ENCODE data around the gene TFPI.

TFPI gene

DNA sequence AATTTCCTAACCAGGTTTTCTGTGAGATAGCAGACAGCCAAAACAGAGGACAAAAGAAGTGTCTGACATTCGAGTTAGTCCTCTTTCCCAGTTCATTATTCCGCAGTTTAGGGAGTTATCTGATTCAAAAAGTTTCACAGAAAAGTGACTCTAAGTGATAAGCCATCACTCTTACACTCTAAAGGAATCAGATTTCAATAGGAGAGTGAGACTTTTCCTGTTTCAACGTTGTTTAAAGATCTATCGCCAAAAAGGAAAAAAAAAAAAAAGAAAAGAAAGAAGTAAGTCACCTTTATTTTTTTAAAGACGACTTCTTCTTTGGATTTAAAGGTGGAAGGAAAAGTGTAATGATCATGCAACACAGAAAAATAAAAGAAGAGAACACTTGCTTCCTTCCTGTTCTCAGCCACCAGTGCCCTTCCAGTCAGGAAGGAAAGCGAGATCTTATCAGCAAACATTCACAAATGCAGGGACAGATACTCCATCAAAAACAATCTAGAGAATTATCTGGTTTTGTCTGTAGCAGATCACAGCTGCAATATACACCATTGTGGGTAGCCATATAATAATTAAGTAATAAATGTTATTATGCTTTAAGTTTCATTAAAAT, 49.8 kb downstream of the TFPI start:
- no peak for DNase-seq (ENCODE audit: low read depth, low spot score)

DNA sequence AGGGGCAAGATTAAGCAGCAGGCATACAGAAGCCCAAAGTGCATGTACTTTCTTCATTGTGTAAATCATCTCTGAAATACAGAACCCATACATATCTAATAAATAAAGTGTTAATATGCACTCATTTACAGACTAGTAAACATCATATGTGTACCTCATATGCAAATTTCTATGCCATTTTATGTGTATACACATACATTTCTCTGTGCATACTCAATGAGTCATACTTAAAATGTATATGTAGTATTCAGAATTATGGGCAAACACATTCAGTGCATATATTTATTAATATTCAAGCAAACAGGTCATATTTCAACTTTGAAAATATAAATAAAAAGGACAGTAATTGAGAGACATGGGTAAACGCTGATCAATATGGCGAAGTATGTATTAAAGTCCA, 50.5 kb downstream of the TFPI start:
- DNase-seq (ENCODE audit: low read depth, low spot score) = no peak

DNA sequence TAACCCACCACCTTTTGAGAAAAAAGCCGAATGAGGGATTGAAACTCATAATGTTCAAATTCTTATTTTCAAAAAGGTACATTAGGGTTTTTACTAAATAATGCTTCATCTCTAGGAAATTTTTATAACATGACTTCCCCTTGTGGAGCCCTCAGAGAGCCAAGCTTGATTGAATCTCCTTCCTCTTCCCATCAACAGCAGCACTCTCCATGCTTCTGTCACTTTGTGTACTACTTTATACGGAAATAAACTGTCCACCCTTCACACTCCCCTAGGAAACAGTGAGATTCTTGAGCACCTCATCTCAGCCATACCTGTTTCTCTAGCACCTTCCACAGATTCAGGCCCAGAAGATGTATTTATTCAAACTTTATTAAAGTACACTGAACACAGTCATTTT, 51.8 kb downstream of the TFPI start:
- DNase-seq (ENCODE audit: low read depth, low spot score) = no peak

DNA sequence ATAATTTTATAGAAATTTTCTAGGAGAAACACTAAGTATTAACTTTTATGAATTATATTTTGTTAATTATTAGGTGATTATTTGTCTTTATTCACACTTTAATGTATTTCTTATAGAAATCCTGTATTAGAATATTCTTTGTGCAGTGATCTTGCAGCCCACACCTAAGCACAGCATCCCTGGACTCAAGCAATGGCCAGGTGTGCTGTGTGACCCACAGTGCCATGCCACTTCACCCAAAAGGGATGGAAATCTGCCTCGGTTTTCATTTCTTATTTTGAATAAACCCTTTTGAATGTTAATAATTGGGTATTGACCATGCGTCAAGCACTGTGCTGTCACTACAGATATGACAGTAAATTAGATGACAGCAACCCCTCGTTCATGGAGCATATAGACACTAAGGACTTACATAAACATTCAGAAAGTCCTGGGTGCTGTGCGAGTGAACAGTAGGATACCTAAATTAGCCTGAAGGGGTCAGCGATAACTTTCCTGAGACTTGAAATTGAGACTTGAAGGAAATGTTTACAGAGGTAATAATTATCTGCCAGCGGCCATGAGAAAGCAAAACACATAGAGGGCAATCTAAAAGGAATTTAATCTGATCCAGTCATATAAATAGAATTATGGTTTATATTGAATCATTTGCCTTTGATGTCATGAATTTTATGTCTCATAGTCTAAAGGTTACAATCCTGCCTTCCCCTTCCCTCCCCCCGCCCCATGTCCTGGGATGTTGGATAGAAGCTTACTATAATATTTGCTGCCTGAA, 53.5 kb downstream of the TFPI start:
- DNase-seq (ENCODE audit: low read depth, low spot score) = peak; percentile 56

DNA sequence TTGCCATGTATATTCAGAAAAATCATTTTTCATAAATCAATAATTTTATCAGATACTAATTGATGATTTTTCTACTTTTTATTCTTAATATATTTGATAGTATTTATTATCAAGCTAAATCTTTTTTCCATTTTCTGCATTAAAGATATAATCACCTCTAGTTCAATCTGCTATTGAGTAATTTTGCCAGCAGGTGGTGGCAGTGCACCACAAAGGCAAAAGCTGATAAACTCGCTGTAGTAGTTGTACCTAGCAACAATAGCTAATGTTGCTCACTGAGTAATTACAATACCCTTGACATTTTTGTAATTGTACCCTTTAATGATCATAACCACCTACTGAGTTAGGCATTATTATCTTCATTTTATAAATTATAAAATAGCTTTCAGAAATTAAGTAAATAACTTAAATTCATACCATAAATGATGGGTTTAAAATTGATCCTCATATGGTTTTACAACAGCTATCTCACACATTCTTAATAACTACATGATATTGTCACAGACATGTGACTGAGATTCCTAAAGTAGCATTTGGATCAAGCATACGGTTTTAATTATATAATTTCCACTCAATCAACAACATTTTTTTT, 54.2 kb downstream of the TFPI start:
- peak; percentile 72 for DNase-seq (ENCODE audit: low read depth, low spot score)

DNA sequence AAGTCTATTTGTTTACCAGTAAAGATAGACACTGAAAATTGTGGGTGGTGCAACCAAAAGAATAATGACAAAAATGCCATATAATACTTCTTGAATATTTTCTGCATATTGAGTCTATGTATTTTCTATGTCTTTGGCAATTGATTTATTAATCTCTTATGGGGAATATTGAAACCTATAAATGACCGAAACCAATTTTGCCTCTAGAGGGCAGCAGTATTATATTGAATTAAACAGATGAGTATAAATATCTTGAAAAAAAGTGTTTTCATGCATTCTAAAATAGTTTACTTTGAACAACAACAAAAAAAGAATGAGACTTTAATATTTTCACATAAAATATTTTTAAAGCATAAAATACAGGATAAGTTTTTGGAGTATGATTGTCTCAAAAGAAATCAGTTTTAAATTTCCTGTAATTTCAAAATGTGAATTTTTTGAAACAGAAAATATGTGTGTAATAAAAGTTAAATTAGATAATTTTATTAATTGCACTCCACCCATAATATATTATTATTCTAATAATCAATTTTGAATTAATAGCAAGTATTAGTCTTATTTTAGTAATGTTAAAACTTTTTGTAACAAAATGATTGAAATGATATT, 56.3 kb downstream of the TFPI start:
- DNase-seq (ENCODE audit: low read depth, low spot score) = no peak

DNA sequence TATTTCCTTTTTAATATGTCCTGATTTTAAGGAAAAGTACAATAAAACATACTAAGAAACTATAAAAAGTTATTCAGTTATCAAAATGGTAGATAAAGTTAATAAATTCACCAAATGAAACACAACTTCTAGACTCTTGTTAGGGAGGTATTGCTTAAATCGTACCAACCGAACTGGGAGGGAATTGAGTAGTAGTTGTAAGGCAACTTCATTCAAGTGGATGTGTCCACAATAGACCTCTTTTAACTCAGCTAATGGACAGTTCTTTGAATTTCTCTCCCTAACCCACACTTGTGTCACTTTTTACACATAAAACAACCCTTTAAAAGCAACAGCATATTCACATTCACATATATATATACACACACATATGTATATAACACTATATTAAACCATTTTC, 57.1 kb downstream of the TFPI start:
- no peak for DNase-seq (ENCODE audit: low read depth, low spot score)

- DNase-seq (ENCODE audit: low read depth, low spot score) = peak; percentile 39
Measured at GRCh38 chr2:187495324-187495723, 58.9 kb downstream of the TFPI start.

GRCh38 chr2:187493877-187494568, 60.2 kb downstream of the TFPI start:
- no peak for DNase-seq (ENCODE audit: low read depth, low spot score)

- DNase-seq (ENCODE audit: low read depth, low spot score) = no peak
Measured at GRCh38 chr2:187493180-187493579, 61.1 kb downstream of the TFPI start.

DNA sequence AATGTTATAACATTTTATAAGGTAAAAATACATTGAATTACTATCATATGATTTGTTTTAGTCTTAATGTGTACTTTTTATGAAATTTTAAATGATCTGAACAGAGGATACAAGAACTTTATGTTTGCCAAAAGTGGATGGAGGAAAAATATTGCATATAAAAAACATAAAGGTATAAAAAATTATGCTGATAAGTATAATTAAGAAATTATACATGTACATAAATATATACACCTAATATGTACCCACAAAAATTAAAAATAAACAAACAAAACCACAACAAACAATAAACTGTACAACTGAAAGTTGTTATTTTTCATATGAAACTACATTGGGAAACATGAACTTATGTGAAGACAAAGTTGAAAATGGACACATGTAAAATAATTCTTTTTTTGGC, 68.0 kb downstream of the TFPI start:
- DNase-seq (ENCODE audit: low read depth, low spot score) = no peak

DNA sequence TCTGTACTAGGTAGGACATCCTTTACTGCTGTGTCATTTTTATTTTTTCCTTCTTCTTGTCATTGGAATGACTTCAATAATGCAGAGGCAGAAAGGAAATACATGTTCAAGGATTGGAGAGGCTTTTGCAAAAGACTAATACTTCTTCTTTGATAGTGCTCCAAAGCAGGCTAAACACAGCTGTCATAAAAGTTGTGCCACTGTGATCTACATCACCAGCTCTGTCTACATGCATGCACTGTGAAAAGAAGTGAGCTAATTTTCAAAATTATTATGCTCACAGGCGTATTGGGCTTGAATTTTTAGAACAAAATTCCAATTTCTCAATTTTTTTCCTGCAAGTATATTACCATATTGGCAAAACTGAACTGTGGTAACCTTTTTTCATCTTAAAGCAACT, 68.7 kb downstream of the TFPI start:
- DNase-seq (ENCODE audit: low read depth, low spot score) = no peak

GRCh38 chr2:187483537-187483936, 70.7 kb downstream of the TFPI start:
- DNase-seq (ENCODE audit: low read depth, low spot score) = no peak

DNA sequence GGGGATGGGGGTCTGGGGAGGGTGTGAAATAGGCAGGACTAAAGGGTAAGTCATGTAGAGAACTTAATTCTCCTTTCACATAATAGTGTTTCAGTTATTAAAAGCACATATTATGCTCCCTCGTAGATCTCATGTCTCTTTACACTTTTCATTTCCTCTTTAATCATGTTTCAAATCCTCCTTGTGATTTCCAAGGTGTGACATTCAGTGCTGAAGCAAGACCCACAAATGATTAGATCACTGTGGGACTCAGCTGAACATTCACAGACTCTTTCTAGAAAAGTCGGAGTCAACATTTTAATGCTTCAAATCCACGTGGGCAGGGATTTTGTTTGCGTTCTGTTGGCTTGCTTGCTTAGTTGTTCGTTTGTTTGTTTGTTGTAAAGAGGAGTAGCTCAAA, 71.4 kb downstream of the TFPI start:
- DNase-seq (ENCODE audit: low read depth, low spot score) = no peak

- no peak for DNase-seq (ENCODE audit: low read depth, low spot score)
Measured at GRCh38 chr2:187481543-187481942, 72.7 kb downstream of the TFPI start.

- DNase-seq (ENCODE audit: low read depth, low spot score) = no peak
Measured at GRCh38 chr2:187478719-187479118, 75.5 kb downstream of the TFPI start.

DNA sequence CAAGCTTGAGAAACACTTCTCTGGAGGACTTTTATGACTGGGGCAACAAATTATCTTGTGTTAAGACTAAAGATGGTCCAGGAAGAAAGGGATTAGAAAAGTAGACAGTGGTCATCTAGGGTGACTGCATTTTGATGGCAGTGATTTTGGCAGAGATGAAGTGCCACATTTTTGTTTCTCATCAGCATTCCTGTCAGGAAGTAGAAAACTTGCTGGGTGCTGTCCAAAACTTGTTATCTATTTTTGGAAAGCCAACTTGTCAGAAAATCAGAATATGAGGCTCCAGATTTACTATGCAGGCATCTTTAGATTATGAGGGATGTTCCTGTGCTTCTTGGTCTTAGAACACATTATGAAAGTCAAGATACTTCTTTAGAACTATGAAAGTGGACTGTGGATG, 77.2 kb downstream of the TFPI start:
- DNase-seq (ENCODE audit: low read depth, low spot score) = no peak

DNA sequence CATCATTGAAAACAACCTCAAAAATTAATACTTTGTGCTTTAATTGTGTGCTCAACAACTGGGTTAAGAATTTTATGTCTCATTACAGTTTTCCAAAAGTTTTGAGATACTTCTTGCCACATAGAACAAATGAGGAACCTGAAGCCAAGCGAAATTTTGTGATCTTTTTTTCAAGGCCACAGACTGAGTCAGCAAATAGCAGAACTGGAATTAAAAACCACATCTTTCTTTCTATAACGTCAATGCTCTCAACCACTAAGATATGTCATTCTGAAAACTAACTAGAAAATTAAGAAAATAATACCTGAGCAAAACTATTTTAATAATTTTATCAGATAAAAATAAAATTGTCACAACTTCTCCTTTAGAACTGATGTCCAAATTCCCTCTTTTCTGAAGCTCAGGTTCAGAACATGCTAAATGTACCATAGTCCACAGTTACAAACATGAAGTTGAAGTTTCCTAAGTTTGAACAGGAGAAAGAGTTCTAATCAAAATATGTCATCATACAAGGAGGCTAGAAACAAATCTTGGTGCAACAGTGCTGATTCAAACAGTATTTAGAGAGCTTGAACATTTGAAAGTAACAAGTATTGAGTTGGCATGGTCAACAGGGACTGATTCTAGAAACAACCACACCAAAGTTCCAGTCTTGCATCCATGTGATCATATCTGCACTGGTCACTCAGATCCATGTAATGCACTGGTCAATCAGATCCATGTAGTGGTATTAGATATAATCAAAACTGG, 78.6 kb downstream of the TFPI start:
- peak; percentile 44 for DNase-seq (ENCODE audit: low read depth, low spot score)

- DNase-seq (ENCODE audit: low read depth, low spot score) = no peak
Measured at GRCh38 chr2:187470698-187471097, 83.5 kb downstream of the TFPI start.

- DNase-seq (ENCODE audit: low read depth, low spot score) = no peak
Measured at GRCh38 chr2:187469538-187469937, 84.7 kb downstream of the TFPI start.

GRCh38 chr2:187468262-187468661, 86.0 kb downstream of the TFPI start:
- no peak for DNase-seq (ENCODE audit: low read depth, low spot score)
